SU-DHL-6 (cell line): ENCODE data around the gene ARHGEF3.

Experiments used
- EZH2phosphoT487 ChIP-seq: fragments of 200-600 bp; sonication (generic), shearing (Covaris generic); conservative IDR thresholded peaks from 2 replicates; pipeline ENCODE4 v1.6.1; 2018; ENCODE audit warnings: mild to moderate bottlenecking, antibody characterized with exemption, low read length, moderate library complexity, mixed read lengths
- TF ChIP-seq, protein P1 (sequence below): fragments of 200-600 bp; sonication (generic); IDR thresholded peaks from one replicate; pipeline ENCODE4 v1.5.1; 2017; ENCODE audit warnings: antibody characterized with exemption, mild to moderate bottlenecking, low read length, moderate library complexity; ENCODE audit not compliant: insufficient read depth, poor library complexity, severe bottlenecking

DNA sequence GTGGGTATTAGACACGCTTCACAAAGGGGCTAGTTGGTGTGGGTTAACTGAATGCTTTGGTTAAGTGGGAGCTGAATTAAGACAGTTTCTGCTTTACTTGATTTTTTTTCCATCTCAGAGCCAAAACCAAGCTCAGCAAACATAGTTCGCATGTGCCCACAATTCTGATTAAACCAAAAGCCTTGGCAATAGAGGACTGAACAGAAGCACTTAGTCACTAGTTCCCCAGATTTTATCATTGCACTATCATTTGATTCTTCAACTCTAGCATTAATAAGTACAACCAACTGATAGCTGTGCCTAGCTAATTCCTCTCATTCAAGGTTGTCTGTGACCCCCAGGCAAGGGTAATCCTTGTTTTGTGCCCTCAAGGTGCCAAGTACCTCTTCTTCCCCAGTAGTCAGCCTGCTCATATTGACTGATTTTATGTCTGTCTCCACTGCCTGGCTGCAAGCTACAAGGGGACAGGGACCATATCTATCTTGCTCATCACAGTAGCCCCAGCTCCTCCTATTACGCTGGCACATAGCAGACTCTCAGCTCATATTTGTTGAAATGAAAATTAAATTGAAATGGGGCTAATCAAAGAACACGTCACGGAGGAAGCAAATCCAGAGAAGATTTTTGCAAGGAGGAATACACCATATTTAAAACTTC lies 9.9 kb upstream of the ARHGEF3 start:
- TF ChIP-seq, protein P1, sequence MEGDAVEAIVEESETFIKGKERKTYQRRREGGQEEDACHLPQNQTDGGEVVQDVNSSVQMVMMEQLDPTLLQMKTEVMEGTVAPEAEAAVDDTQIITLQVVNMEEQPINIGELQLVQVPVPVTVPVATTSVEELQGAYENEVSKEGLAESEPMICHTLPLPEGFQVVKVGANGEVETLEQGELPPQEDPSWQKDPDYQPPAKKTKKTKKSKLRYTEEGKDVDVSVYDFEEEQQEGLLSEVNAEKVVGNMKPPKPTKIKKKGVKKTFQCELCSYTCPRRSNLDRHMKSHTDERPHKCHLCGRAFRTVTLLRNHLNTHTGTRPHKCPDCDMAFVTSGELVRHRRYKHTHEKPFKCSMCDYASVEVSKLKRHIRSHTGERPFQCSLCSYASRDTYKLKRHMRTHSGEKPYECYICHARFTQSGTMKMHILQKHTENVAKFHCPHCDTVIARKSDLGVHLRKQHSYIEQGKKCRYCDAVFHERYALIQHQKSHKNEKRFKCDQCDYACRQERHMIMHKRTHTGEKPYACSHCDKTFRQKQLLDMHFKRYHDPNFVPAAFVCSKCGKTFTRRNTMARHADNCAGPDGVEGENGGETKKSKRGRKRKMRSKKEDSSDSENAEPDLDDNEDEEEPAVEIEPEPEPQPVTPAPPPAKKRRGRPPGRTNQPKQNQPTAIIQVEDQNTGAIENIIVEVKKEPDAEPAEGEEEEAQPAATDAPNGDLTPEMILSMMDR: no peak
- no peak for TF ChIP-seq EZH2phosphoT487
